MV-4-11 (cell line): ENCODE results near the gene ANKRD10.
A peak's percentile ranks its signal among the peaks of the same experiment; 100 is the strongest.

ENCODE experiments used
- DNase-seq: peaks from one replicate; lab custom pipeline; 2025; lab: John Stamatoyannopoulos, UW

ANKRD10 gene

DNA sequence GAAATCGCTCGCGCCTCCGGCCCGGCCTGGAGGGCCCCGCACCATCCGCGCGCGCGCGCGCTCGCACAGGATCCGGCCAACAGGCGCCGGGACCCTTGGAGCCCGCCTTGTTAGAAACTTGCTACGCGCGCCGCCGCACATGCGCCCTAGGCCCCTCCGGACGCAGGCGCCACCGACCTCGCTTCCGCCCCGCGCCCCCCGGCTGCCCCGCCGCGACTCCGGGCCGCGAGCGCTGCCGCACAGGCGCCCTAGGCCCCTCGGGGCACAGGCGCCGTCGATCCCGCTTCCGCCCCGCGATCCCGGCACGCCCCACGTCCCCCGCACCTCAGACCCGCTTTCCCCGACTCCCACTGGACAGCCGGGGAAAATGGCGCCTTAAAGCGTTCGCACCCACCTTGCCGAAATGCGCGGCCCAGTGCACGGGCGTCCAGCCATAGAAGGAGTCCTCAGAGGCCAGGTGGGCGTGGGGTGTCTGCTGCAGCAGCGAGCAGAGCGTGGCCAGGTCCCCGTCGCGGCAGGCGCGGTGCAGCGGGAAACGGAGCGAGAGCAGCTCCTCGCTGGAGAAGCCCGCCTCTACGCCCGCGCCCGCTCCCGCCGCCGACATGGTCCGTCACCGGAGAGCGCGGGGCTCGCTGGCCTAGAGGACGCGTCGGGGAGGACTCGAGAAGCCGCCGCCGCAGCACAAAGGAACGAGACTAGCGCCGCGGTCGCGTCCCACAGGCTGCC, 375 bp downstream of the ANKRD10 start:
- peak; percentile 58 for DNase-seq

DNA sequence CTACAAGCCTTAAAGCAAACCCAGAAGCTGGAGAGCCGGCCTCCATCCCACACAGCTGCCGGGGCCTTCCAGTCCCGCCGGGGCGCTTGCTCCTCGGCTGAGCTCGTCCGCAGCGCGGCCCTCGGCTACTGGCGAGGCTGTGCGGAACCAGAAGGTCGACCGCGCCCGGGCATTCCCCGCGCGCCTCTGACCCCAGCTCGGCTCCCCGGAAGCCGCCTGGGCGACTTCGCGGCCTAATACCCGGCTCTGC, 863 bp downstream of the ANKRD10 start:
- DNase-seq = no peak

GRCh38 chr13:110913322-110914080, 1.4 kb downstream of the ANKRD10 start:
- DNase-seq = peak; percentile 20

DNA sequence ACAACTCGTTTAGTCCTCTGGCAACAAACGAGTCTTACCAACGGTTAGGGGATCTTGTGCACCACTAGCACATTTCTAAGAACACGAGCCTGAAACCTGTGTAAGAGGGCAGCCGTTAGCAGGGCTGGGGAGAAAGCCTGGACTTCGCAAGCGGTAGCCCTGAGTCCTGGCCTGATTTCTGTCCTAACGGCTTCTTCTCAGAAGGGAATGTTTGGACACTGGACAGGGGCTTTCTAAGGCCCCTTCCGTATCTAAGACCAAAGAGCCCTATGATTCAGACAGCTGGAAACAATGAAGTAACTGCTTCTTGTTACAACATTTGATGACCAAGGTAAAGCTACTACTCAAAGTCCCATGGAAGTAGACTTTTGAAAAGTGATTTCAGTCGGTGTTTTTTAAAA, 2.2 kb downstream of the ANKRD10 start:
- DNase-seq = peak; percentile 44

GRCh38 chr13:110911880-110912279, 3.0 kb downstream of the ANKRD10 start:
- no peak for DNase-seq

GRCh38 chr13:110910013-110910890, 4.6 kb downstream of the ANKRD10 start:
- no peak for DNase-seq

- DNase-seq = no peak
These were observed 6.6 kb downstream of the ANKRD10 start for GRCh38 chr13:110907951-110908898.

DNA sequence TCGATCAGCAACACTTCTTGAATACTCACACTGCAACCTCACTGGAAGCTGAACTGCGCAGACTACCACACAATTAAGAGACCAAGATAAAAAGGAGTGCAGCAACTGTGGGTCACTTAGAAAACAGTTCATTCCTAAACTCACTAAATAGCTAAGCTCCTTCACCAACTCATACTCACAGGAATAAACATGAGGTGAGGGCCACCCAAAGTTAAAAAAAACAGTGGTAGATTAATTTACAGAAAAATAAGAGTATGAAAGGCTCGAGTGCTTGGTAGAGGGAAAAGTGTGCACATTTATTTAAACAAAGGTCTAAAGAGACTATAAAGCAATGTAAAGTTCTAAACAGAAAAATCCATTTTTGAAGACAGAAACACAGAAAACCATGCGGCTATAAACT, 7.6 kb downstream of the ANKRD10 start:
- no peak for DNase-seq

- no peak for DNase-seq
These were observed 10.1 kb downstream of the ANKRD10 start for GRCh38 chr13:110904748-110905147.

- no peak for DNase-seq
These were observed 12.5 kb downstream of the ANKRD10 start for GRCh38 chr13:110902370-110902769.

DNA sequence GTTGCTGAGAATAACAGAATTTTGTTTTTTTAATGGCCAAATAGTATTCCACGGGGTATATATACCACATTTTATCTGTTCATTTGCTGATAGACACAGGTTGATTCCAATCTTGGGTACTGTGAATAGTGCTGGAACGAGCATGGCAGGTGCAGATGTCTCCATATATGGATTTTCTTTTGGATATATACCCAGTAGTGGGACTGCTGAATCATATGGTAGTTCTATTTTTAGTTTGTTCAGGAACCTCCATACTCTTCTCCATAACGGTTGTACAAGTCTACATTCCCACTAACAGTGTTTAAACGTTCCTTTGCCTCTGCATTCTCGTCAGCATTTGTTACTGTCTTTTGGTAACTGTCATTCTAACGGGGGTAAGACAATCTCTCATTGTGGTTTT, 17.3 kb downstream of the ANKRD10 start:
- no peak for DNase-seq

DNA sequence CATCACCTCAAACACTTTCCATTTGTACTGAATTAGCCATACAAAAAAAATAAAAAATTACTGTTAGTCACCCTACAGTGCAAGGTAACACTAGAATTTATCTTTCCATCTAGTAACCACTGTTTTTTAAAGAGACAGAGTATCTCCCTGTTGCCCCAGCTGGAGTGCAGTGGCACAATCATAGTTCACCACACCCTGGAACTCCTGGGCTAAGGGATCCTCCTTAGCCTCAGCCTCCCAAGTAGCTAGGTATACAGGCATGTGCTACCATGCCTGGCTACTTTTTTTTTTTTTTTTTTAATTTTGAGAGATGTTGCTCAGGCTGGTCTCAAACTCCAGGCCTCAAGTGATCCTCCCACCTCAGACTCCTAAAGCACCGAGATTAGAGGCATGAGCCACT, 17.9 kb downstream of the ANKRD10 start:
- DNase-seq = no peak

DNA sequence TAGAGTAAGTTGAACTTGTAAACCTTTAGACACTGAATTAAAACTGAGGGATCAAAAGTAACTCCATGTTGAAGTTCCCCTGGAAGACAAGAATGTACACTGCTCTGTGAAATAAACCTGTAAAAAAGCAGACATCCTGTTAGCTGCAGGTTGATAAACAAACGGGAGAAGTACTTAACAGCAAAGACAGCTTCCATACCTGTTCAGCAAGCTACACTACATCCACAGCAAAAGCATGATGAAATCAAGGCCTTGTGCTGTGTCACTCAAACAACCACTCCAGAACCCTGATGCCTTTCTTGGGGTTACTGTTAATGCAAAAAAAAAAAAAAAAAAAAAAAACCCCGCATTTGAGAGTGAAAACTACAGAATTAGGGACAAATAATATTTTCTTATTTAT, 20.8 kb downstream of the ANKRD10 start:
- no peak for DNase-seq

GRCh38 chr13:110893571-110893970, 21.3 kb downstream of the ANKRD10 start:
- no peak for DNase-seq

GRCh38 chr13:110890279-110891165, 24.3 kb downstream of the ANKRD10 start:
- DNase-seq = no peak

DNA sequence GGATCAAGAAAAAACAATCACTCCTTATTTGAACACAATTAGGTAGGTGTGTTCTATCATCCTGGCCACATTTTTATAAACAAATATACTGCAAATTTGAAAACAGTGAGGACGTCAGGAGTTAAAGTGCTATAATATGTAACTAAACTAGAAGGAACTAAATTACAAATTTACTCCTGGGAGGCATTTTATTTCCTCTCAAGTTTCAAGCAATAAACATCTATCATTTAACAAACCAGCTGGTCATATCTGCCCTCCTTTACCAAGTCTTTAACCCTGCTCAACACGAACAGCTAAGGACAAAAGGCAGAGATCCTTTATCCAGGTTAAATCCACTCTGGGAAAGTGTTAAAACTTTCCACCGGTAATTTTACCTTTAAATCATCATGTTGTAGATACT, 26.5 kb downstream of the ANKRD10 start:
- no peak for DNase-seq

DNA sequence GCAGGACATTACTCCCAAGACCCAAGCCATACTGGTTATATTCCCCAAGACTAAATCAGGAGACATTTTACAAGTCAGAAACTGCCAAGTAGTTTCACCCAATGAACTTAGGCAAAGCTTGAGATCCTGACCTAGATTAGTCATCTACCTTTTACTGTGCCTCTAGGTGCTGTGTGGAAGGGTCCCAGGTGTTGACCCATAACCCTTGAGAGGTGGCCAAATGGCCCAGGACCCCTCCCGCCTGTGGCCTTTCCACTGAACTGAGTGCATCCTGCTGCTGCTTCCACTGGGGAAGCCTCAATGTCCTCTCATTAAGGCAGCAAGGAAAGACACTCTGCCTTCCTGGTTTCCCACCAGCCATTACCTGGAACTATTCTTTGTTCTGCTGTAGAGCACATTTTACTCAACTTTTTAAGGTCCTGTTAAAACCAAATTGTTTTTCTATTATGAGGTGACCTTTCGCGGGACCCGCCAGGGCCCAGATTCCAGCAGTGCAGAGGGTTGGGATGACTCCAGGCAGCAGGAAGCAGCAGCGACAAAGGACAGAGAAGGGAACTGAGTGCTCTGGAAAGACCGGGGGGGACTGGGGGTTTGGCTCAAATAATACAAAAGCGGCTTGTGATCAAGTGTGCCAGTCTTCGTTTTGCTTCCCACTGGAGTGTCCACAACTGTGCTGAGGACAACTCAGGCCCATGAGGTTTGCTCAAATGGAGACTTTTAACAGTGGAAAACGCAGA, 27.1 kb downstream of the ANKRD10 start:
- no peak for DNase-seq

DNA sequence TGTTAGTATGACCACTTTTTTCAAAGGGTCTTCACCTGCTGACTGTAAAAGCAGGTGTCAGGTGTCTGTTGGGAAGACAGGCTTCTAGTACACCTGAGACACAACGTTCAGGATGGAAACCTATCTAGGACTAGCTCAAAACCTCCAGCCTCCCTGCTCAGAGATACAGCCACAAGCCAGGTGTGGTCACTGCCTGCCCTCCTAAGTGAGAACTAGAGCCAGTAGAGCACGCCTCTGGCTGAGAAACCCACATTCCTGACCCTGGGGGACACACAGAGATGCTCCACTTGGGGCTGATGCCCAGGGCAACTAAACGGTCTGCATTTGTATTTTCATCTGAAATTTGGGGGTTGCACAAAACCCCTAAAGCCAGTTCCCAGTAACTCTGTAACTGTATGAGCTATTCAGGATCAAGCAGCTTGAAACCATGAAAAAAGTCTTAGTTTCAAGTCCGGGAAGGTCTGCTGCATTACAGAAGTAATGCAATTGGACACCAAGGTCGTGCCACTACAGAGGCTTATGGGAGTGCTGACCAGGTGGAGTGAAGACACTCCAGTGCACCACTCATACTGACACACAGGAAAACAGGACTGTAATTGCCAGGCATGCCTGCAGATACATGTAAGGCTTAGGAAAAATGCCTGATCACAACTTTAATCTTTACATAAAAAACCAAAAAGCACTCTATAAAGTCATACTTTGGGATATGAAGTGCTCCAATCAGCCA, 27.8 kb downstream of the ANKRD10 start:
- DNase-seq = no peak
